SU-DHL-6 (cell line): ENCODE results near the gene CCDC85C.

ENCODE experiments used
- H2AFZ ChIP-seq: fragments of 200-600 bp; sonication (generic); 2 replicates; pipeline ENCODE4 v1.6.1; 2014; ENCODE audit warnings: low read depth, mild to moderate bottlenecking, moderate library complexity, mixed read lengths, antibody characterized with exemption, low read length; ENCODE audit not compliant: severe bottlenecking
- H3F3A ChIP-seq: fragments of 200-600 bp; shearing (Covaris generic); 2 replicates; pipeline ENCODE4 v1.6.0; 2016; ENCODE audit warnings: antibody characterized with exemption, mild to moderate bottlenecking; ENCODE audit not compliant: insufficient read depth
- H3K27ac ChIP-seq: fragments of 200-600 bp; sonication (generic); 2 replicates; pipeline ENCODE4 v1.5.1; 2016; ENCODE audit warnings: low read depth, mild to moderate bottlenecking, low read length, moderate library complexity, mixed read lengths
- H3K27me3 ChIP-seq: fragments of 200-600 bp; sonication (generic), shearing (Covaris generic); 2 replicates; pipeline ENCODE4 v1.6.0; 2014; ENCODE audit warnings: mild to moderate bottlenecking, low read length
- H3K36me3 ChIP-seq: fragments of 200-600 bp; sonication (generic); 2 replicates; pipeline ENCODE4 v1.6.1; 2014; ENCODE audit warnings: mild to moderate bottlenecking, low read length, mixed read lengths
- H3K4me2 ChIP-seq: fragments of 300-600, 200-600 bp; shearing (Covaris generic), sonication (generic); 2 replicates; pipeline ENCODE4 v1.6.0; 2014; ENCODE audit warnings: low read length, low read depth, mild to moderate bottlenecking; ENCODE audit not compliant: poor library complexity, severe bottlenecking
- H3K4me3 ChIP-seq: fragments of 200-600 bp; sonication (generic); 2 replicates; pipeline ENCODE4 v1.5.1; 2014; ENCODE audit warnings: antibody characterized with exemption, low read length, mild to moderate bottlenecking, mixed read lengths; ENCODE audit not compliant: insufficient read depth, poor library complexity, severe bottlenecking
- H3K79me2 ChIP-seq: fragments of 200-600 bp; sonication (generic); 2 replicates; pipeline ENCODE4 v1.6.1; 2014; ENCODE audit warnings: mild to moderate bottlenecking, low read length, moderate library complexity; ENCODE audit not compliant: insufficient read depth
- H3K9ac ChIP-seq: fragments of 200-600 bp; sonication (generic); 2 replicates; pipeline ENCODE4 v1.7.0; 2014; ENCODE audit warnings: mild to moderate bottlenecking, low read length
- H3K9me2 ChIP-seq: fragments of 200-600 bp; sonication (generic); replicated peaks from 2 replicates; pipeline ENCODE4 v1.6.1; 2014; ENCODE audit warnings: low read length; ENCODE audit not compliant: insufficient read depth
- H3K9me3 ChIP-seq: fragments of 200-600 bp; sonication (generic); 2 replicates; pipeline ENCODE4 v1.6.1; 2014; ENCODE audit warnings: low read length, mixed read lengths; ENCODE audit not compliant: insufficient read depth
- H4K20me1 ChIP-seq: fragments of 200-600 bp; sonication (generic); 2 replicates; pipeline ENCODE4 v1.6.1; 2014; ENCODE audit warnings: low read depth, mild to moderate bottlenecking, antibody characterized with exemption, low read length, moderate library complexity, mixed read lengths
- CTCF ChIP-seq: fragments of 200-600 bp; sonication (generic); IDR thresholded peaks from one replicate; pipeline ENCODE4 v1.5.1; 2017; ENCODE audit warnings: antibody characterized with exemption, mild to moderate bottlenecking, low read length, moderate library complexity; ENCODE audit not compliant: insufficient read depth, poor library complexity, severe bottlenecking
- EZH2phosphoT487 ChIP-seq: fragments of 200-600 bp; sonication (generic), shearing (Covaris generic); conservative IDR thresholded peaks from 2 replicates; pipeline ENCODE4 v1.6.1; 2018; ENCODE audit warnings: mild to moderate bottlenecking, antibody characterized with exemption, low read length, moderate library complexity, mixed read lengths

CCDC85C gene

GRCh38 chr14:99649643-99650042, 45.6 kb upstream of the CCDC85C start:
- Histone ChIP-seq H2AFZ (no peak overlapping the region), H3K9ac (no peak overlapping the region), H3K4me2 (no peak overlapping the region), H3K9me3 (no peaks in the 10 kb centered on the region), H3K79me2 (no peaks in the 10 kb centered on the region), H3K27ac (no peak overlapping the region), H4K20me1 (no peaks in the 10 kb centered on the region), H3F3A (no peaks in the 10 kb centered on the region), H3K36me3 (no peaks in the 10 kb centered on the region), H3K9me2 (no peaks in the 10 kb centered on the region), H3K27me3 (no peaks in the 10 kb centered on the region), H3K4me3 (no peak overlapping the region)
- no peak for TF ChIP-seq EZH2phosphoT487
- TF ChIP-seq CTCF = no peak

- no peak overlapping the region for H3K27ac ChIP-seq
- no peak overlapping the region for H3K4me2 ChIP-seq
- H3F3A ChIP-seq = no peaks in the 10 kb centered on the region
- no peaks in the 10 kb centered on the region for H4K20me1 ChIP-seq
- no peak overlapping the region for H2AFZ ChIP-seq
- H3K9me2 ChIP-seq = no peaks in the 10 kb centered on the region
- no peak for TF ChIP-seq CTCF
- no peak for TF ChIP-seq EZH2phosphoT487
- no peaks in the 10 kb centered on the region for H3K27me3 ChIP-seq
- no peak overlapping the region for H3K4me3 ChIP-seq
- H3K79me2 ChIP-seq = no peaks in the 10 kb centered on the region
- no peaks in the 10 kb centered on the region for H3K36me3 ChIP-seq
- H3K9ac ChIP-seq = no peak overlapping the region
- no peaks in the 10 kb centered on the region for H3K9me3 ChIP-seq
These were observed 45.2 kb upstream of the CCDC85C start for GRCh38 chr14:99649219-99649618.

GRCh38 chr14:99648027-99648784, 44.2 kb upstream of the CCDC85C start:
- Histone ChIP-seq H3K4me3 (no peak overlapping the region), H3K4me2 (no peak overlapping the region), H3K79me2 (no peaks in the 10 kb centered on the region), H3K27me3 (no peaks in the 10 kb centered on the region), H3F3A (no peaks in the 10 kb centered on the region), H3K9me2 (no peaks in the 10 kb centered on the region), H3K27ac (no peak overlapping the region), H3K9me3 (no peaks in the 10 kb centered on the region), H2AFZ (no peak overlapping the region), H4K20me1 (no peaks in the 10 kb centered on the region), H3K9ac (no peak overlapping the region), H3K36me3 (no peaks in the 10 kb centered on the region)
- TF ChIP-seq CTCF (no peak), EZH2phosphoT487 (no peak)
